GM19452 (cell line): ENCODE results near the gene APOL6.

Experiments
- ATAC-seq: cut with Tn5 transposase; IDR thresholded peaks from one replicate; pipeline ENCODE4 v1.9.1; 2021; ENCODE audit not compliant: unreplicated experiment

The APOL6 gene

GRCh38 chr22:35711336-35711735, 63.1 kb downstream of the APOL6 start:
- ATAC-seq, result no peak

GRCh38 chr22:35712672-35713071, 64.4 kb downstream of the APOL6 start:
- ATAC-seq, result no peak

- ATAC-seq, result no peak
These were observed 69.3 kb downstream of the APOL6 start, which contains the start of gene APOL5 for GRCh38 chr22:35717572-35717971. Gene APOL5 (plus strand): TSS chr22:35717872. CDS start chr22:35717872, 0 bp downstream.
